Osteocyte (in vitro differentiated cells): Measurements from ENCODE around the gene CHTF18. TPM values are rescaled to one million over a fixed set of nuclear protein-coding genes. Genes with fewer than 3 reads are reported as not detected.

ENCODE experiments used
- DNase-seq: peaks from one replicate; pipeline ENCODE4 v3.0.0; 2021; ENCODE audit warnings: mixed read lengths; ENCODE audit not compliant: unreplicated experiment; ENCODE audit errors: extremely low spot score
- H3K27ac Mint-ChIP-seq: one replicate; pipeline ENCODE4 v1.8.0; 2021; ENCODE audit warnings: mild to moderate bottlenecking, mixed read lengths; ENCODE audit not compliant: unreplicated experiment
- H3K27me3 Mint-ChIP-seq: one replicate; pipeline ENCODE4 v1.8.0; 2021; ENCODE audit warnings: mixed read lengths; ENCODE audit not compliant: unreplicated experiment
- H3K36me3 Mint-ChIP-seq: one replicate; pipeline ENCODE4 v1.8.0; 2021; ENCODE audit warnings: mixed read lengths; ENCODE audit not compliant: unreplicated experiment
- H3K4me1 Mint-ChIP-seq: one replicate; pipeline ENCODE4 v1.8.0; 2021; ENCODE audit warnings: mixed read lengths; ENCODE audit not compliant: unreplicated experiment
- H3K4me3 Mint-ChIP-seq: one replicate; pipeline ENCODE4 v1.8.0; 2021; ENCODE audit warnings: mild to moderate bottlenecking, moderate library complexity, mixed read lengths; ENCODE audit not compliant: unreplicated experiment
- H3K9me3 Mint-ChIP-seq: one replicate; pipeline ENCODE4 v1.8.0; 2021; ENCODE audit warnings: mixed read lengths; ENCODE audit not compliant: unreplicated experiment
- total RNA-seq: library from RNA; stranded (reverse); gene quantifications from 2 replicates; pipeline ENCODE4 v1.2.1, GENCODE V29; 2021
- TF ChIP-seq, protein P1 (sequence below): fragments of 200-600 bp; sonication (generic); IDR thresholded peaks from 2 replicates; pipeline ENCODE4 v1.5.0; 2021; ENCODE audit warnings: antibody characterized with exemption, mild to moderate bottlenecking, moderate library complexity

The CHTF18 gene
- total RNA-seq, 1 donor from 2014 or later = 25.4 TPM

DNA sequence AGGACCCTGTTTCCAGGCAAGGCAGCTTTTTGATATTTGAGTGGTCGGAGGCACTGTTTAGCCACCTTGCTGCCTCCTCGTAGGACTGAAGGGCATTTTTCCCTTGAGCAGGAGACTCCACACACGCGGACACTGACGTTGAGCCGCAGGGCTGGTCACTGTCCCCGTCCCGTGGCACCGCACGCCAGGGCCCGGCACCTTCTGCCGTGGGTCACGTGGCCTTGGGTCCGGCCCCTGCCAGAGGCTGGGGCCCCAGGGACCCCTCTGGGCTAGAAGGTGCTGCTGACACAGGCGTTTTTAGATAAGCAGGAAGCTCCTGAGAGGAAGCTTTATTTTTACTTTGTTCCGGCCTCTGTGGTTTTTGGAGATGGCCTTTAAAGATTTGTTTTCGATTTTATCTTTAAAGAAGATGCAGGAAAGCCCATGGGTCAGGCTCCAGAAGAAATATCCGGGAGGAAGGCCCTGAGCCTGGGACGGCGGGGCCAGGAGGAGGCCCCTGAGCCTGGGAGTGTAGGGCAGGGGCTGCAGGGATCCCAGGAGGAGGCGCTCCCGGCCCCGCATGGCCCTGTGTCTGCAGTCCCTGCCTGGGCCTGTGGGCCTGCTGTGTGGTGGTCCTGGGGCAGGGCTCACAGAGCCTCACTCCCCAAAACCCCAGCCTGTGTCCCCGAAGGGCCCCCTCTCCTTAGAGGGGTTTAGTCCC lies 42.6 kb downstream of the CHTF18 start:
- no peaks in the 10 kb centered on the region for H3K9me3 Mint-ChIP-seq
- H3K4me1 Mint-ChIP-seq = no peaks in the 10 kb centered on the region
- H3K4me3 Mint-ChIP-seq = no peak overlapping the region
- DNase-seq = no peak
- no peaks in the 10 kb centered on the region for H3K27me3 Mint-ChIP-seq
- no peak overlapping the region for H3K27ac Mint-ChIP-seq
- no peaks in the 10 kb centered on the region for H3K36me3 Mint-ChIP-seq
- TF ChIP-seq, protein P1, sequence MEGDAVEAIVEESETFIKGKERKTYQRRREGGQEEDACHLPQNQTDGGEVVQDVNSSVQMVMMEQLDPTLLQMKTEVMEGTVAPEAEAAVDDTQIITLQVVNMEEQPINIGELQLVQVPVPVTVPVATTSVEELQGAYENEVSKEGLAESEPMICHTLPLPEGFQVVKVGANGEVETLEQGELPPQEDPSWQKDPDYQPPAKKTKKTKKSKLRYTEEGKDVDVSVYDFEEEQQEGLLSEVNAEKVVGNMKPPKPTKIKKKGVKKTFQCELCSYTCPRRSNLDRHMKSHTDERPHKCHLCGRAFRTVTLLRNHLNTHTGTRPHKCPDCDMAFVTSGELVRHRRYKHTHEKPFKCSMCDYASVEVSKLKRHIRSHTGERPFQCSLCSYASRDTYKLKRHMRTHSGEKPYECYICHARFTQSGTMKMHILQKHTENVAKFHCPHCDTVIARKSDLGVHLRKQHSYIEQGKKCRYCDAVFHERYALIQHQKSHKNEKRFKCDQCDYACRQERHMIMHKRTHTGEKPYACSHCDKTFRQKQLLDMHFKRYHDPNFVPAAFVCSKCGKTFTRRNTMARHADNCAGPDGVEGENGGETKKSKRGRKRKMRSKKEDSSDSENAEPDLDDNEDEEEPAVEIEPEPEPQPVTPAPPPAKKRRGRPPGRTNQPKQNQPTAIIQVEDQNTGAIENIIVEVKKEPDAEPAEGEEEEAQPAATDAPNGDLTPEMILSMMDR = no peak

DNA sequence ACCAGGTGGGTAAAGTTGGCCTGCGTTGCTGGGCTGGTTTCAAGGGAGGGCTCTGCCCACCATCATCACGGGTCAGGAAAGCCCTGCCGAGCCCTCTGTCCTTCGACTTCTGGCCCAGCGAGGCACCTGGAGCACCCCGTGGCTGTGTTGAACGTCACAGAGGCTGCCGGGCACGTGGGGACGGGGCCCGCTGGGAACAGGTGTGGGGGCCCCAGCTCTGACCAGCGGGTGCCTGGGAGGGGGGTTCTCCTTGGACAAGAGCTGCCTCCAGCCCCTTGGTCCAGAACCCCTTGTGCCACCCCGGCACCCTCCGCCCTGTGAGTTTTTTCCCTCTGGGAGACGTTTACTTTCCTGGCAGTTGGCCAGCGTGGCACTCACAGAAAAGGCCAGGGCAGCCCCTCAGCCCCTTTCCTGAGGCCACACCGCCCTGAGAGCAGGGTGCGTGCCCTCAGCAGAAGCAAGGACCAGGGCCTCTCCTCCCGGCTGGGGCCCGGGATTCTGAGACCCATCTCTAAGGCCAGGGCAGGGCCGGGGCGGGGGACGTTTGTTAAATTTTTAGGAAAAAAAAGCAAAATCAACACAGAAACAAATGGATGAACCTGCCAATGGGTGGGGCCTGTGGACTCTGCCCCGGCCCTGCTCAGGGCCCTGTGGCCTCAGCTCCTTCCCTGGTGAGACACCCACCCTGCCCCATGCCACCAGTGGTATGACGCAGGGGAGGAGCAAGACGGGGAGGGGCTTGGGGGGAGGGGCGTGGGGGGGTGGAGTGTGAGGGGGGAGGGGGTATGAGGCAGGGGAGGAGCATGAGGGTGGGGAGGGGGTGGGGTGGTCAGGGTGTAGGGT lies 43.4 kb downstream of the CHTF18 start:
- no peak for DNase-seq
- Mint-ChIP-seq H3K4me3 (no peak overlapping the region), H3K4me1 (no peaks in the 10 kb centered on the region), H3K36me3 (peaks cover 3% of the 10 kb centered on the region), H3K27ac (no peak overlapping the region), H3K9me3 (peaks cover 5% of the 10 kb centered on the region), H3K27me3 (no peaks in the 10 kb centered on the region)
- TF ChIP-seq, protein P1 = no peak

DNA sequence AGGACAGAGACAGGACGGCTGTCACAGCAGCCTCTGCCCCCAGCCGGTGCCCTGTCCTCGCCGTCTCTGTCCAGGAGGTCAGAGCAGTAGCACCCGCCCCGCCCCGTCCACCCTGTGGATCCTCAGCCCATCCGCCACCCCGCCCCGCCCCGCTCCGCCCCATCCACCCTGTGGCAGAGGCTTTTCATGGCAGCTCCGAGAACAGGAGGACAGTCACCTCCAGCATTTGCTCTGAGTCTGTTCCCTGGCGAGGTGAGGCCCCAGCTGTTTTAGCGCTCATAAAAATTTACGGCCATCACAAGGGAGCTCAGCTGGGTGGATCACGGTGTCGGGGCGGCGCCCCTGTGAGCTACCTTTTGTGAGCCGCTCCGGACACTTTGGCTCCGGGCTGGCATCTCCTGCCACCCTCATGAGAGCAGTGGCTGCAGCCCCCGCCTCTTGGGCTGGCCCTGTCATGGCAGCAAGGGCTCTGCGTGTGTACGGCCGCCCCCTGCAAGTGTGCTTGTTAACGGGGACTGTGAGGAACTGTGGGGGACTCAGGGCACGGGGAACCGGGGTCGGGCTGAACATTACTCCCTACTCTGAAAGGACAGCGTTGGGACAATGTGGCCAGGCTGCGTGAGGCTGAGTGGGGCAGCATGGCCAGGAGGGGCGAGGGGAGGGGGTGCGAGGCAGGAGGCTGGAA lies 44.4 kb downstream of the CHTF18 start:
- Mint-ChIP-seq H3K9me3 (peaks cover 5% of the 10 kb centered on the region), H3K4me3 (no peak overlapping the region), H3K27ac (no peak overlapping the region), H3K36me3 (peaks cover 3% of the 10 kb centered on the region), H3K27me3 (no peaks in the 10 kb centered on the region), H3K4me1 (no peaks in the 10 kb centered on the region)
- DNase-seq = no peak
- TF ChIP-seq, protein P1 = no peak

DNA sequence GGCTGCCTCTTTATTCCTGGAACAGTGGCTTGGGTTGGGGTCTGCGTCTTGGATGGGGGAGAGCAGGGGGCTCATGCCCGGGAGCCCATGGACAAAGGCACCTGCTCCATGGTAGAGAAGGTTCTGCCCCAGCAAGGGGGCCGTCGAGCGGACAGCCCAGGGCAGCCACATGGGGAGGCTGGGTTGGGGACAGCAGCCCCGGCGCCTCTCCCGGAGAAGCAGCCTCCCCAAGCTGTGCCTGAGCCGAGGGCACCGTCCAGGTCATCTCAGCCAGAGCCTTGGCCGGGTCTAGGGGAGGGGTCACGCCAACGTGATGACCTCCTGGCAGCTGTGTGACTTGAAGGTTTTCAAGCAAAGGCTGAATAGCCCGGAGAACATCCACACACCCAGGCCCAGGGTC lies 45.0 kb downstream of the CHTF18 start:
- peaks cover 5% of the 10 kb centered on the region for H3K9me3 Mint-ChIP-seq
- H3K27me3 Mint-ChIP-seq = no peaks in the 10 kb centered on the region
- TF ChIP-seq, protein P1 = no peak
- no peak overlapping the region for H3K4me3 Mint-ChIP-seq
- H3K4me1 Mint-ChIP-seq = no peaks in the 10 kb centered on the region
- no peak overlapping the region for H3K27ac Mint-ChIP-seq
- DNase-seq = no peak
- peaks cover 3% of the 10 kb centered on the region for H3K36me3 Mint-ChIP-seq

DNA sequence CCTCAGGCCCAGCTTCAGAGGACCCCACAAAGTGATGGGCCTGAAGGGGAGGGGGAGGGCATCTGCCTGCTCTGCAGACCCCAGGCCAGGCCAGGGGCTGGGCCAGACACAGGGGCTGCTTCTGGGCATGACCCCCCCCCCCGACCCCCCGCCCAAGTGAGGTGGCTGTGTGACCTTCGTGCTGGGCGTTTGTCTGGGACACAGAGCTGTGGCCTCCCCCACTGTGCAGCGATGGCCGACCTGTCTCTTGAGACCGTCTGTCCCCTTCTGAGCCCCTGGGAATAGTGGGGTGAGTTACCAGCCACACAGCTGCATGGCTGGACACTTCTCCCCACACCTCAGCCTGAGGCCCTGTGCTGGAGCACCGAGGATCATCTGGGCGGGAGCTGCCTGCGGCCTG lies 47.0 kb downstream of the CHTF18 start:
- Mint-ChIP-seq H3K4me1 (no peaks in the 10 kb centered on the region), H3K4me3 (no peak overlapping the region), H3K36me3 (peaks cover 3% of the 10 kb centered on the region), H3K27ac (no peak overlapping the region), H3K27me3 (no peaks in the 10 kb centered on the region), H3K9me3 (peaks cover 5% of the 10 kb centered on the region)
- DNase-seq = no peak
- TF ChIP-seq, protein P1 = no peak
